K562 (cell line): Measurements from ENCODE around the gene ATP6V1F. TPM values are rescaled to one million over a fixed set of nuclear protein-coding genes. Genes with fewer than 3 reads are reported as not detected.
A peak's percentile ranks its signal among the peaks of the same experiment; 100 is the strongest.

Experiments
- C11orf30 ChIP-seq: fragments of 450-650 bp; IDR thresholded peaks from 2 replicates; pipeline ENCODE4 v1.6.1; 2016; ENCODE audit warnings: low read depth, mild to moderate bottlenecking
- DACH1 ChIP-seq: fragments of 450-650 bp; IDR thresholded peaks from 2 replicates; pipeline ENCODE4 v1.6.1; 2018; ENCODE audit not compliant: partially characterized antibody
- FIP1L1 ChIP-seq: fragments of 200-400 bp; formaldehyde crosslinking; IDR thresholded peaks from 2 replicates; pipeline ENCODE4 v1.6.1; 2018; ENCODE audit warnings: mild to moderate bottlenecking, low read depth, low read length; ENCODE audit not compliant: poor library complexity, severe bottlenecking
- GTF2F1 ChIP-seq: IDR thresholded peaks from 2 replicates; pipeline ENCODE4 v1.6.1; 2011; ENCODE audit warnings: low read depth, low read length, improper control_type of control experiment
- HNRNPUL1 ChIP-seq: fragments of 200-400 bp; formaldehyde crosslinking; IDR thresholded peaks from 2 replicates; pipeline ENCODE4 v1.6.1; 2017; ENCODE audit warnings: low read length
- KDM4B ChIP-seq, 2 experiments: fragments of 450-650 bp in 1 of 2; sonication (generic) in 1 of 2; IDR thresholded peaks; 2 replicates each; pipeline ENCODE4 v1.6.1; 2016 to 2017; ENCODE audit warnings: borderline replicate concordance in 2 of 2, antibody characterized with exemption in 1 of 2, low read depth in 1 of 2, mild to moderate bottlenecking in 1 of 2
- KDM5B ChIP-seq: fragments of 200-600 bp; sonication (generic); IDR thresholded peaks from 2 replicates; pipeline ENCODE4 v1.6.1; 2012; ENCODE audit warnings: low read depth, mild to moderate bottlenecking, moderate library complexity, low read length, control low read depth, inconsistent platforms; ENCODE audit not compliant: insufficient replicate concordance
- MTA1 ChIP-seq: fragments of 450-650 bp; IDR thresholded peaks from 2 replicates; pipeline ENCODE4 v1.6.1; 2017; ENCODE audit warnings: borderline replicate concordance
- MTF1 ChIP-seq: fragments of 250-450 bp; sonication (Bioruptor Pico); IDR thresholded peaks from 2 replicates; pipeline ENCODE4 v1.9.0; 2021; ENCODE audit warnings: moderate library complexity, mild to moderate bottlenecking, inconsistent platforms, borderline replicate concordance
- NR2C1 ChIP-seq, 2 experiments: fragments of 450-650 bp; IDR thresholded peaks; 2 replicates each; pipeline ENCODE4 v1.6.1; 2017; ENCODE audit warnings: mild to moderate bottlenecking in 2 of 2, antibody characterized with exemption in 1 of 2, inconsistent platforms in 1 of 2, missing compliant biosample characterization in 1 of 2, missing genetic modification characterization in 1 of 2
- RB1 ChIP-seq: fragments of 450-650 bp; IDR thresholded peaks from 2 replicates; pipeline ENCODE4 v1.6.1; 2017; ENCODE audit warnings: low read depth, mild to moderate bottlenecking
- SNRNP70 ChIP-seq: fragments of 200-400 bp; formaldehyde crosslinking; optimal IDR thresholded peaks from 2 replicates; pipeline ENCODE3; 2017; ENCODE audit warnings: low read depth, low read length
- SP2 ChIP-seq: IDR thresholded peaks from 2 replicates; pipeline ENCODE4 v1.6.1; 2011; ENCODE audit warnings: mild to moderate bottlenecking, low read depth, low read length, moderate library complexity; ENCODE audit not compliant: poor library complexity, severe bottlenecking; ENCODE audit errors: extremely low read depth
- TRIM24 ChIP-seq, 2 experiments: fragments of 450-650 bp; IDR thresholded peaks; 2 replicates each; pipeline ENCODE4 v1.6.1; 2016
- ZNF347 ChIP-seq: fragments of 450-650 bp; formaldehyde crosslinking; IDR thresholded peaks from 2 replicates; pipeline ENCODE4 v1.4.0; 2020; ENCODE audit warnings: low read depth, mild to moderate bottlenecking, moderate library complexity
- ZNF696 ChIP-seq: fragments of 250-450 bp; sonication (Bioruptor Pico); conservative IDR thresholded peaks from 2 replicates; pipeline ENCODE4 v1.4.0; 2020; ENCODE audit warnings: mild to moderate bottlenecking, moderate library complexity
- ZNF699 ChIP-seq: fragments of 250-450 bp; sonication (Bioruptor Pico); IDR thresholded peaks from 2 replicates; pipeline ENCODE4 v1.8.0; 2021; ENCODE audit warnings: mild to moderate bottlenecking, moderate library complexity; ENCODE audit not compliant: insufficient replicate concordance
- ZNF778 ChIP-seq: fragments of 450-650 bp; formaldehyde crosslinking; IDR thresholded peaks from 2 replicates; pipeline ENCODE4 v1.4.0; 2020; ENCODE audit warnings: mild to moderate bottlenecking, moderate library complexity
- ZNF780A ChIP-seq: fragments of 250-450 bp; sonication (Bioruptor Pico); IDR thresholded peaks from 2 replicates; pipeline ENCODE4 v1.5.0; 2021; ENCODE audit warnings: mild to moderate bottlenecking
- ZSCAN29 ChIP-seq: fragments of 450-650 bp; IDR thresholded peaks from 2 replicates; pipeline ENCODE4 v1.6.1; 2017
- polyA plus RNA-seq, 8 experiments: library from polyadenylated mRNA; depleted of rRNA in 4 of 8; stranded (reverse) in 5 of 8; unstranded in 3 of 8; fragments of >200 nt; fragmentation: Nextera tagmentation in 2 of 8; fragmentation: Illumina TruSeq in 1 of 8; extraction: Ambion mirVana in 2 of 8; extraction: Trizol in 1 of 8; gene quantifications; 2 replicates each; pipeline versions ENCODE4 v1.2.1 to v1.2.3, GENCODE V29; 2011 to 2014; ENCODE audit warnings: inconsistent platforms in 1 of 8, missing spikeins in 1 of 8
- total RNA-seq, 7 experiments: library from RNA; depleted of rRNA in 6 of 7; stranded (reverse); fragments of >200 nt in 6 of 7; fragmentation: Illumina TruSeq in 2 of 7; extraction: Trizol in 2 of 7; gene quantifications; 2 replicates each; pipeline versions ENCODE4 v1.2.1 to v1.2.3, GENCODE V29; 2011 to 2021; ENCODE audit warnings: low replicate concordance in 1 of 7
- TF ChIP-seq, protein P1 (sequence below), 3 experiments: IDR thresholded peaks in 2 of 3; conservative IDR thresholded peaks in 1 of 3; 2 replicates each; pipeline ENCODE4 v1.5.1; 2011 to 2012; ENCODE audit warnings: low read length in 3 of 3, mild to moderate bottlenecking in 3 of 3, control low read depth in 2 of 3, improper control_type of control experiment in 1 of 3, inconsistent platforms in 1 of 3, low read depth in 1 of 3, mixed read lengths in 1 of 3, moderate library complexity in 1 of 3; ENCODE audit not compliant: insufficient read depth in 2 of 3
- TF ChIP-seq, protein P2 (sequence below): fragments of 250-450 bp; sonication (Bioruptor Pico); IDR thresholded peaks from 2 replicates; pipeline ENCODE4 v1.5.0; 2021; ENCODE audit warnings: mild to moderate bottlenecking, borderline replicate concordance

The ATP6V1F gene
- total and polyA plus RNA-seq, 9 of the 15 experiments (the other 6 are each of a cell fraction or from before 2014, with no cell fraction given) = 206 to 1,123 (median 542) TPM

DNA sequence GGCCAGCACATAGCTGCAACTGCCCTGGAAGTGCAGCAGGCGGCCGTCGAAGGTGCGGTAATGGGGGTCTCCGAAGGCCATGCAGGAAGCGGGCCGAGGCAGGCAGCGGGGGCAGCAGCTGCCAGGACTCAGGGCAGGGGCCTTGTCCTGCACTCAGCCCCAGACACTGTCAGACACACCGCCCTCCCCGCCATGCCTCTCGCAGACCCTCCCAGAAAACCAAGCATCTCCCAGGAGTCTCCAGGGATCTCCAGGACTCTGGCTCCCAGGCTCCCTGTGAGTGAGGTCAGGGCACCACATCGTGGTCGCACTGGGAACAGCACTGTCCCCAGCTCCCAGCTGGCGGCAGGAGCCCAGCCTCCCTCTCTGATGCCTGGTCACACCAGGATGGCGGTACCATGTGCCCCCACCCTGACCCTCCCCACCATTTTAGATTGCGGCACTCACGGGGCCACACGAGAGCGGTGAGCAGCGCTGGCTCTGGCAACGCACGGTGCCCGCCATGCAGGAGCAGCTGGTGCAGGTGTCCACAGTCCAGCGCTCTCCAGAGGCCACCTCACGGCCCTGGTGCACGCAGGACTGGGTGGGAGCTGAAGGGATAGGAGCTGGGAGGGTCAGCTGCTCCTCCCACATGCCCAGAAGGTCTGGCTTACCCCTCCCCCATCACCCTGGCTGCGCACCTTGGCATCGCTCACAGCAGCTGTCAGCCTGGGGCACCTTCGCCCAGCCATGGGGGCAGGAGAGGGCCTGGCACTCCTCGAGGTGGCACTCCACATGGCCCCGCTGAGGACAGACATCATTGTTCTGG is 17.5 kb downstream of the ATP6V1F start (continued):
- TF ChIP-seq, protein P1, sequence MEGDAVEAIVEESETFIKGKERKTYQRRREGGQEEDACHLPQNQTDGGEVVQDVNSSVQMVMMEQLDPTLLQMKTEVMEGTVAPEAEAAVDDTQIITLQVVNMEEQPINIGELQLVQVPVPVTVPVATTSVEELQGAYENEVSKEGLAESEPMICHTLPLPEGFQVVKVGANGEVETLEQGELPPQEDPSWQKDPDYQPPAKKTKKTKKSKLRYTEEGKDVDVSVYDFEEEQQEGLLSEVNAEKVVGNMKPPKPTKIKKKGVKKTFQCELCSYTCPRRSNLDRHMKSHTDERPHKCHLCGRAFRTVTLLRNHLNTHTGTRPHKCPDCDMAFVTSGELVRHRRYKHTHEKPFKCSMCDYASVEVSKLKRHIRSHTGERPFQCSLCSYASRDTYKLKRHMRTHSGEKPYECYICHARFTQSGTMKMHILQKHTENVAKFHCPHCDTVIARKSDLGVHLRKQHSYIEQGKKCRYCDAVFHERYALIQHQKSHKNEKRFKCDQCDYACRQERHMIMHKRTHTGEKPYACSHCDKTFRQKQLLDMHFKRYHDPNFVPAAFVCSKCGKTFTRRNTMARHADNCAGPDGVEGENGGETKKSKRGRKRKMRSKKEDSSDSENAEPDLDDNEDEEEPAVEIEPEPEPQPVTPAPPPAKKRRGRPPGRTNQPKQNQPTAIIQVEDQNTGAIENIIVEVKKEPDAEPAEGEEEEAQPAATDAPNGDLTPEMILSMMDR (IDR thresholded peaks at IDR 0.05 in 2 of 3, conservative IDR thresholded peaks at IDR 0.05 in 1 of 3; ENCODE audit: insufficient read depth in 2 of 3, low read depth in 1 of 3, low read length in 3 of 3) = peak; percentile 97 to 99 (median 99)
- TF ChIP-seq ZNF780A (CRISPR knock-in tag) (no peak), DACH1 (peak; percentile 70), ZSCAN29 (no peak), SNRNP70 (no peak), ZNF778 (no peak), KDM5B (peak; percentile 34), SP2 (no peak), ZNF347 (CRISPR knock-in tag) (no peak), NR2C1 (IDR thresholded peaks at IDR 0.05) (no peak), NR2C1 (tag; IDR thresholded peaks at IDR 0.05) (no peak), ZNF699 (CRISPR knock-in tag) (no peak), HNRNPUL1 (no peak), MTF1 (CRISPR knock-in tag) (no peak), RB1 (peak; percentile 90), MTA1 (no peak), ZNF696 (CRISPR knock-in tag) (no peak), KDM4B (IDR thresholded peaks at IDR 0.05; ENCODE audit: borderline replicate concordance in 2 of 2, low read depth in 1 of 2) (no peak), TRIM24 (IDR thresholded peaks at IDR 0.05) (no peak), GTF2F1 (no peak), FIP1L1 (peak; percentile 52), C11orf30 (no peak)
- TF ChIP-seq, protein P2, sequence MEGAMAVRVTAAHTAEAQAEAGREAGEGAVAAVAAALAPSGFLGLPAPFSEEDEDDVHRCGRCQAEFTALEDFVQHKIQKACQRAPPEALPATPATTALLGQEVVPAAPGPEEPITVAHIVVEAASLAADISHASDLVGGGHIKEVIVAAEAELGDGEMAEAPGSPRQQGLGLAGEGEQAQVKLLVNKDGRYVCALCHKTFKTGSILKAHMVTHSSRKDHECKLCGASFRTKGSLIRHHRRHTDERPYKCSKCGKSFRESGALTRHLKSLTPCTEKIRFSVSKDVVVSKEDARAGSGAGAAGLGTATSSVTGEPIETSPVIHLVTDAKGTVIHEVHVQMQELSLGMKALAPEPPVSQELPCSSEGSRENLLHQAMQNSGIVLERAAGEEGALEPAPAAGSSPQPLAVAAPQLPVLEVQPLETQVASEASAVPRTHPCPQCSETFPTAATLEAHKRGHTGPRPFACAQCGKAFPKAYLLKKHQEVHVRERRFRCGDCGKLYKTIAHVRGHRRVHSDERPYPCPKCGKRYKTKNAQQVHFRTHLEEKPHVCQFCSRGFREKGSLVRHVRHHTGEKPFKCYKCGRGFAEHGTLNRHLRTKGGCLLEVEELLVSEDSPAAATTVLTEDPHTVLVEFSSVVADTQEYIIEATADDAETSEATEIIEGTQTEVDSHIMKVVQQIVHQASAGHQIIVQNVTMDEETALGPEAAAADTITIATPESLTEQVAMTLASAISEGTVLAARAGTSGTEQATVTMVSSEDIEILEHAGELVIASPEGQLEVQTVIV (CRISPR knock-in tag) = no peak
